Measurements from ENCODE around the gene RNF135.

Gene RNF135

DNA sequence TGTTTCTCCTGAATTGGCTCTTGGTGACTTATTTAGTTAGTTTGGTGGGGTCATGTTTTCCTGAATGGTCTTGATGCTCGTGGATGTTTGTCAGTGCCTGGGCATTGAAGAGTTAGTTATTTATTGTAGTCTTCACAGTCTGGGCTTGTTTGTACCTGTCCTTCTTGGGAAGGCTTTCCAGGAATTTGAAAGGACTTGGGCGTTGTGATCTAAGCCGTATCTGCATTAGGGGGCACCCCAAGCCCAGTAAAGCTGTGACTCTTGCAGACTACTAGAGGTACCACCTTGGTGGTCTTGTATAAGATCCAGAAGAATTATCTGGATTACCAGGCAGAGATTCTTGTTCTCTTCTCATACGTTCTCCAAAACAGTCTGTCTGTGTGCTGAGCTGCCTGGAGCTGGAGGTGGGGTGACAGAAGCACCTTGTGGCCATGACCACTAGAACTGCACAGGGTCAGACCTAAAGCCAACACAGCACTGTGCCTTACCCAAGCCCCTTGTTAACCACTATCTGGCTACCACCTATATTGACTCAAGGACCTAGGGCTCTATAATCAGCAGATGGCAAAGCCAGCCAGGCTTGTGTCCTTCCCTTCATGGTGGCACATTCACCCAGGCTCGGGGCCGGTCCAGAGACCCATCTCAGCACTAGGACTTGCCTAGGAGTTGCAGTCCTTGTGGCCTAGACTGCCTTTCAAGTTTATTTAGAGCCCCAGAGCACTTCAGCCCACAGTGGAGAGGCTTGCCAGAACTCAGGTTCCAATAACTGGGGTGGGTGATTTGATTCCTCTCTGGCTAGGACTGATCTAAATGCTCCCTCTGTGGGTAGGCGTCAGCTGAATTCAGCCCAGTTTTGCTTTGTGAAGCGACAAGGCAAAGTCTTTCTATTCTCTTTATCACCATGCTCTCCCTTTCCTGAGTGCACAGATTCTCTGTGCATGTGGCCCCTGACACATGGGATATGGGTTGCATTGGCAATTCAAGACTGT is 11.0 kb downstream of the RNF135 start:
- Histone ChIP-seq H3K9me3 (ENCODE audit: control insufficient read depth, insufficient read depth, low read length) (no peaks in the 10 kb centered on the region), H3K36me3 (ENCODE audit: control insufficient read depth, insufficient read depth, low read length) (no peaks in the 10 kb centered on the region), H3K27me3 (ENCODE audit: control insufficient read depth, insufficient read depth, low read length) (no peaks in the 10 kb centered on the region), H3K4me3 (ENCODE audit: low read depth, low read length) (no peak overlapping the region), H3K27ac (ENCODE audit: low read depth, low read length) (no peak overlapping the region), H3K4me1 (ENCODE audit: control insufficient read depth, insufficient read depth, low read length) (no peaks in the 10 kb centered on the region), H3K9ac (ENCODE audit: low read depth, low read length) (no peak overlapping the region)

GRCh38 chr17:30982855-30983254 is 12.0 kb downstream of the RNF135 start:
- no peak overlapping the region for H3K27ac ChIP-seq (ENCODE audit: low read depth, low read length)
- H3K9me3 ChIP-seq (ENCODE audit: control insufficient read depth, insufficient read depth, low read length) = no peaks in the 10 kb centered on the region
- H3K27me3 ChIP-seq (ENCODE audit: control insufficient read depth, insufficient read depth, low read length) = no peaks in the 10 kb centered on the region
- no peaks in the 10 kb centered on the region for H3K36me3 ChIP-seq (ENCODE audit: control insufficient read depth, insufficient read depth, low read length)
- no peaks in the 10 kb centered on the region for H3K4me1 ChIP-seq (ENCODE audit: control insufficient read depth, insufficient read depth, low read length)
- H3K9ac ChIP-seq (ENCODE audit: low read depth, low read length) = no peak overlapping the region
- no peak overlapping the region for H3K4me3 ChIP-seq (ENCODE audit: low read depth, low read length)

DNA sequence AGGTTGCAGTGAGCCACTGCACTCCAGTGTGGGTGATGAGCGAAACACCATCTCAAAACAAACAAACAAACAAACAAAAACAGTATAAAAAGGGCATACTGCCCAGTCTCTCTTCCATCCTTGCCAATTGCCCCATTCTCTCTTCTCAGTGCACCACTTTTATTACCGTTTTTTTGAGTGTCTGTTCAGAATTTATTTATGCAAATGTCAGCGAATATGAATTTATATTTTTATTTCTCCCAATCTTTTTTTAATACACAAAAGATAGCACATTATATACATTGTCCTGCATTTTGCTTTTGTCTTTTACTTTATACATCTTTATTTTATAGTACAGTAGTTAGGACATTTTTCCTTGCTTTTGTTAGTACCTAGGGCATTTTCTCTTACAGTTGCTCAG is 19.6 kb downstream of the RNF135 start:
- Histone ChIP-seq H3K4me3 (ENCODE audit: low read depth, low read length) (no peak overlapping the region), H3K9ac (ENCODE audit: low read depth, low read length) (no peak overlapping the region), H3K27me3 (ENCODE audit: control insufficient read depth, insufficient read depth, low read length) (no peaks in the 10 kb centered on the region), H3K4me1 (ENCODE audit: control insufficient read depth, insufficient read depth, low read length) (no peaks in the 10 kb centered on the region), H3K9me3 (ENCODE audit: control insufficient read depth, insufficient read depth, low read length) (no peaks in the 10 kb centered on the region), H3K36me3 (ENCODE audit: control insufficient read depth, insufficient read depth, low read length) (no peaks in the 10 kb centered on the region), H3K27ac (ENCODE audit: low read depth, low read length) (no peak overlapping the region)

GRCh38 chr17:30992551-30992950 is 21.7 kb downstream of the RNF135 start:
- H3K27ac ChIP-seq (ENCODE audit: low read depth, low read length) = no peak overlapping the region
- H3K36me3 ChIP-seq (ENCODE audit: control insufficient read depth, insufficient read depth, low read length) = peaks cover 6% of the 10 kb centered on the region; the same call in 1 of the 2 replicates

DNA sequence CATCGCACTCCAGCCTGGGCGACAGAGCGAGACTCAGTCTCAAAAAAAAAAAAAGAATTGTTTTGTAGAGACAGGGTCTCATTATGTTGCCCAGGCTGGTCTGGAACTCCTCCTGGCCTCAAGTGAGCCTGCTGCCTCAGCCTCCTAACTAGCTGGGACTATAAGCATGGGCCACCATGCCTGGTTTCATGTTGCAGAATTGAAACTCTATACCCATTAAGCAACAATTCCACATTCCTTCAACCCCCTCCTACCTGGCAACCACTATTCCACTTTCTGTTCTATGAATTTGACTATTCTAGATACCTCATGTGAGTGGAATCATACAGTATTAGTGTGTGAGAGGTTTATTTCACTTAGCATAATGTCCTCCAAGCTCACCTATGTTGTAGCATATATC is 24.5 kb downstream of the RNF135 start:
- Histone ChIP-seq H3K9me3 (ENCODE audit: control insufficient read depth, insufficient read depth, low read length) (no peaks in the 10 kb centered on the region), H3K36me3 (ENCODE audit: control insufficient read depth, insufficient read depth, low read length) (peaks cover 24% of the 10 kb centered on the region; the same call in 1 of the 2 replicates), H3K4me1 (ENCODE audit: control insufficient read depth, insufficient read depth, low read length) (no peaks in the 10 kb centered on the region), H3K4me3 (ENCODE audit: low read depth, low read length) (no peak overlapping the region), H3K27me3 (ENCODE audit: control insufficient read depth, insufficient read depth, low read length) (no peaks in the 10 kb centered on the region), H3K27ac (ENCODE audit: low read depth, low read length) (no peak overlapping the region), H3K9ac (ENCODE audit: low read depth, low read length) (no peak overlapping the region)

More at GRCh38 chr17:30992551-30992950, 21.7 kb downstream of the RNF135 start:
- Histone ChIP-seq H3K4me3 (ENCODE audit: low read depth, low read length) (no peak overlapping the region), H3K4me1 (ENCODE audit: control insufficient read depth, insufficient read depth, low read length) (no peaks in the 10 kb centered on the region), H3K27me3 (ENCODE audit: control insufficient read depth, insufficient read depth, low read length) (no peaks in the 10 kb centered on the region), H3K9me3 (ENCODE audit: control insufficient read depth, insufficient read depth, low read length) (no peaks in the 10 kb centered on the region), H3K9ac (ENCODE audit: low read depth, low read length) (no peak overlapping the region)

GRCh38 chr17:30996486-30996885 is 25.6 kb downstream of the RNF135 start:
- Histone ChIP-seq H3K36me3 (ENCODE audit: control insufficient read depth, insufficient read depth, low read length) (peaks cover 24% of the 10 kb centered on the region; the same call in 1 of the 2 replicates), H3K27ac (ENCODE audit: low read depth, low read length) (no peak overlapping the region), H3K9ac (ENCODE audit: low read depth, low read length) (no peak overlapping the region), H3K27me3 (ENCODE audit: control insufficient read depth, insufficient read depth, low read length) (no peaks in the 10 kb centered on the region), H3K4me3 (ENCODE audit: low read depth, low read length) (no peak overlapping the region), H3K4me1 (ENCODE audit: control insufficient read depth, insufficient read depth, low read length) (no peaks in the 10 kb centered on the region), H3K9me3 (ENCODE audit: control insufficient read depth, insufficient read depth, low read length) (no peaks in the 10 kb centered on the region)

DNA sequence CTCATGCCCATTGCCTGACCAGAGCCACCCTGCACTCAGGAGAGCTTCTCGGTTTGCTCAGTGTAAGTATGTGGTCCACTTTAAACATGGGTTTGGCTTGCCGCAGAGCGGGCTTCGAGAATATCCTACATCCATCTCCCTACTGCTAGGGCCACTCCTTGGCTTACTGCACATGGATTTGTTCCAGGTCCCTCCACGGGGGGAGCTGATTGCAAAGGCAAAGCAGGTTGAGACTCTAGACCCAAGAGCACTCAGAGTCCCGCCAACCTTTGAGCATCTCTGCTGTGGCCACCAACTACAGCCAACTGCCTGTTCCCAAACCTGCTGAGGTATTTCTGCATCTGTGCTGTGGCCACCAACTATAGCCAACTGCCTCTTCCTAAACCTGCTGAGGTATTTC is 26.4 kb downstream of the RNF135 start:
- no peaks in the 10 kb centered on the region for H3K27me3 ChIP-seq (ENCODE audit: control insufficient read depth, insufficient read depth, low read length)
- H3K9ac ChIP-seq (ENCODE audit: low read depth, low read length) = no peak overlapping the region
- peaks cover 24% of the 10 kb centered on the region; the same call in 1 of the 2 replicates for H3K36me3 ChIP-seq (ENCODE audit: control insufficient read depth, insufficient read depth, low read length)
- H3K9me3 ChIP-seq (ENCODE audit: control insufficient read depth, insufficient read depth, low read length) = no peaks in the 10 kb centered on the region
- H3K4me1 ChIP-seq (ENCODE audit: control insufficient read depth, insufficient read depth, low read length) = no peaks in the 10 kb centered on the region
- H3K4me3 ChIP-seq (ENCODE audit: low read depth, low read length) = no peak overlapping the region
- no peak overlapping the region for H3K27ac ChIP-seq (ENCODE audit: low read depth, low read length)

GRCh38 chr17:30997842-30998241 is 27.0 kb downstream of the RNF135 start:
- H3K27me3 ChIP-seq (ENCODE audit: control insufficient read depth, insufficient read depth, low read length) = no peaks in the 10 kb centered on the region
- no peak overlapping the region for H3K9ac ChIP-seq (ENCODE audit: low read depth, low read length)
- H3K36me3 ChIP-seq (ENCODE audit: control insufficient read depth, insufficient read depth, low read length) = peaks cover 24% of the 10 kb centered on the region; the same call in 1 of the 2 replicates
- no peaks in the 10 kb centered on the region for H3K9me3 ChIP-seq (ENCODE audit: control insufficient read depth, insufficient read depth, low read length)
- H3K4me3 ChIP-seq (ENCODE audit: low read depth, low read length) = no peak overlapping the region
- H3K4me1 ChIP-seq (ENCODE audit: control insufficient read depth, insufficient read depth, low read length) = no peaks in the 10 kb centered on the region
- H3K27ac ChIP-seq (ENCODE audit: low read depth, low read length) = no peak overlapping the region

DNA sequence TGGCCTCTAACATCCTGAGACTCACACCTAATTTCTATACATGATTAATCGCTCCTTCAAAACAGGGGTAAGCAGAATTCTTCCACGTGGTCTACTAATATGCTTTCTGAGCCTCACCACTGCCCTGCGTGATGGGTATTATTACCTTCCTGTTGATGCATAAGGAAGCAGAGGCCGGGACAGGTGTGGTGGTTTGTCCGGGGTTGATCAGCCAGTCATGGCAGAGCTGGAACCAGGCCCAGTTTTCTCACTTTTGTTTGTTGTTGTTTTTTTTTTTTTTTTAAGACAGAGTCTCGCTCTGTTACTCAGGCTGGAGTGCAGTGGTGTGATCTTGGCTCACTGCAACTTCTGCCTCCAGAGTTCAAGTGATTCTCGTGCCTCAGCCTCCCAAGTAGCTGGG is 31.2 kb downstream of the RNF135 start:
- peaks cover 22% of the 10 kb centered on the region; the same call in 1 of the 2 replicates for H3K36me3 ChIP-seq (ENCODE audit: control insufficient read depth, insufficient read depth, low read length)
- no peak overlapping the region for H3K4me3 ChIP-seq (ENCODE audit: low read depth, low read length)
- H3K4me1 ChIP-seq (ENCODE audit: control insufficient read depth, insufficient read depth, low read length) = no peaks in the 10 kb centered on the region
- H3K27me3 ChIP-seq (ENCODE audit: control insufficient read depth, insufficient read depth, low read length) = no peaks in the 10 kb centered on the region
- no peak overlapping the region for H3K27ac ChIP-seq (ENCODE audit: low read depth, low read length)
- no peak overlapping the region for H3K9ac ChIP-seq (ENCODE audit: low read depth, low read length)
- no peaks in the 10 kb centered on the region for H3K9me3 ChIP-seq (ENCODE audit: control insufficient read depth, insufficient read depth, low read length)

DNA sequence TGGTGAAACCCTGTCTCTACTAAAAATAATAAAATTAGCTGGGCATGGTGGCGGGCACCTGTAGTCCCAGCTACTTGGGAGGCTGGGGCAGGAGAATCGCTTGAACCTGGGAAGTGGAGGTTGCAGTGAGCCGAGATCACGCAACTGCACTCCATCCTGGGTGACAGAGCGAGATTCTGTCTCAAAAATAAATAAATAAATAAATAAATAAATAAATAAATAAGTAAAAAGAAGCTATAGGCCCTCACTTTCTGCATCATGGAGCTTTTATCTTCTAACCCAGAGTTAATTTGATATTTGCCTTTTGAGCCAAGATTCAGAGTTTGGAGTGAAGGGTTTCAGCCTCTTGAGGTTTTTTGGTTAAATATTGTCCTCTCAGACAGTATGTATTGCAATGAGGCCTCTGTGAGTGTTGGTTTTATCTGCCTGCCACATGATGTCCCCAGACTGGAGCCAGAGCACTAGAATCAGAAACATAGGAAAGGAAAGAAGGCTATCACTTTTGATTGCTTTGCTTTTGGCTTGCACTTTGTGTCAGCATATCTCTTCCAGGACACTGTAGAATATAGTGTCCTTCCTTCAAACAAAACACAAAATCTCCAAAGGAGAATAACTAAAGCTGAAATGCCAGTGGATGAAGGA is 32.5 kb downstream of the RNF135 start:
- no peaks in the 10 kb centered on the region for H3K9me3 ChIP-seq (ENCODE audit: control insufficient read depth, insufficient read depth, low read length)
- H3K27me3 ChIP-seq (ENCODE audit: control insufficient read depth, insufficient read depth, low read length) = peaks cover 10% of the 10 kb centered on the region
- H3K27ac ChIP-seq (ENCODE audit: low read depth, low read length) = no peak overlapping the region
- no peak overlapping the region for H3K9ac ChIP-seq (ENCODE audit: low read depth, low read length)
- no peaks in the 10 kb centered on the region for H3K4me1 ChIP-seq (ENCODE audit: control insufficient read depth, insufficient read depth, low read length)
- H3K4me3 ChIP-seq (ENCODE audit: low read depth, low read length) = no peak overlapping the region
- H3K36me3 ChIP-seq (ENCODE audit: control insufficient read depth, insufficient read depth, low read length) = peaks cover 12% of the 10 kb centered on the region; the same call in 1 of the 2 replicates

GRCh38 chr17:31004160-31004559 is 33.3 kb downstream of the RNF135 start:
- Histone ChIP-seq H3K9me3 (ENCODE audit: control insufficient read depth, insufficient read depth, low read length) (no peaks in the 10 kb centered on the region), H3K9ac (ENCODE audit: low read depth, low read length) (no peak overlapping the region), H3K27me3 (ENCODE audit: control insufficient read depth, insufficient read depth, low read length) (peaks cover 16% of the 10 kb centered on the region), H3K36me3 (ENCODE audit: control insufficient read depth, insufficient read depth, low read length) (peaks cover 7% of the 10 kb centered on the region; the same call in 1 of the 2 replicates), H3K4me3 (ENCODE audit: low read depth, low read length) (no peak overlapping the region), H3K4me1 (ENCODE audit: control insufficient read depth, insufficient read depth, low read length) (no peaks in the 10 kb centered on the region), H3K27ac (ENCODE audit: low read depth, low read length) (no peak overlapping the region)
